HUES6 (cell line): ENCODE results near the gene TMEM178A.

Experiments
- H3K27ac ChIP-seq: 2 replicates; pipeline ENCODE4 v1.7.0; 2013; ENCODE audit warnings: low read depth, mild to moderate bottlenecking, low read length, inconsistent platforms
- H3K27me3 ChIP-seq: 2 replicates; pipeline ENCODE4 v1.6.1; 2013; ENCODE audit warnings: low read length; ENCODE audit not compliant: control insufficient read depth, insufficient read depth
- H3K36me3 ChIP-seq: 2 replicates; pipeline ENCODE4 v1.6.1; 2013; ENCODE audit warnings: low read length; ENCODE audit not compliant: control insufficient read depth, insufficient read depth
- H3K4me1 ChIP-seq: 2 replicates; pipeline ENCODE4 v1.6.1; 2013; ENCODE audit warnings: low read length; ENCODE audit not compliant: control insufficient read depth, insufficient read depth
- H3K4me3 ChIP-seq: 2 replicates; pipeline ENCODE4 v1.5.1; 2013; ENCODE audit warnings: low read depth, low read length
- H3K9ac ChIP-seq: one replicate; pipeline ENCODE4 v1.6.1; 2013; ENCODE audit warnings: mild to moderate bottlenecking, low read length
- H3K9me3 ChIP-seq: 2 replicates; pipeline ENCODE4 v1.6.1; 2013; ENCODE audit warnings: low read depth, low read length; ENCODE audit not compliant: control insufficient read depth, insufficient read depth

Gene TMEM178A

DNA sequence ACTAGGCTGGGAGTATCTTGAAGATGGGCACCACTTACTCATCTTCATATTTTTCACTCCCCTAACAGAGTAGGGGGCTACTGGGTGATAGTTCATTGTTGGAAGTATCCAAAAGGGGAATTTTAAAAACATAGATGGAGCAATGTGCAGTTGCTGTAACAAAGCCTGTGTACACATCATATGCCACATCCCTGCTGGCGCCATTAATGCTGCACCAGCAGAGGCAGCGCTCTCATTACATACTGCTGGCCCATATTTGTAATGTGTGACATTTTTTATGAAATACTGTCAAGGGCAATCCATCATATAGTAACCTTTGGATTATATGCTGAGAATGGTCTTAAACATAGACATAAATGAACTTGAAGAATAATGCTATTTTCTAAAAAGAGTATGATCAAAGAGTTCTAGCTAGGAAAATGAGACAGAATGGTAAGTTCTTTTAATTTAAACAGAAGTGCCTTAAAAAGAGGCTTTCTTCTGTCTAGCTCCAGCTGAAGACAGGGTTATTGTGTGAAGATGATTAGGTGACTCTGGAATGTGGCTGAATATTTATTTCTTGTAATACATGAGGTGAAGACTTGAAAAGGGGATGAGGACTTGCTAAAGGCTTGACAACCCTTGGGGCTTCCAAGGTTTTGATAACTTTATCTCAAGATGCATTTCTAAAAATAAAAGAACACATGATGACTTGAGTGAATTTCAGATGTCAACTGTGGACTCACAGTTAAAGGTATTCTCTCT is 2.4 kb upstream of the TMEM178A start:
- H3K9me3 ChIP-seq, result no peaks in the 10 kb centered on the region
- no peak overlapping the region for H3K4me3 ChIP-seq
- no peak overlapping the region for H3K9ac ChIP-seq
- 0 out of 2 replicates have a peak, but pooled peaks cover 3% of the 10 kb centered on the region for H3K4me1 ChIP-seq
- H3K27ac ChIP-seq, result no peak overlapping the region
- H3K27me3 ChIP-seq, result peaks cover 53% of the 10 kb centered on the region
- H3K36me3 ChIP-seq, result no peaks in the 10 kb centered on the region

DNA sequence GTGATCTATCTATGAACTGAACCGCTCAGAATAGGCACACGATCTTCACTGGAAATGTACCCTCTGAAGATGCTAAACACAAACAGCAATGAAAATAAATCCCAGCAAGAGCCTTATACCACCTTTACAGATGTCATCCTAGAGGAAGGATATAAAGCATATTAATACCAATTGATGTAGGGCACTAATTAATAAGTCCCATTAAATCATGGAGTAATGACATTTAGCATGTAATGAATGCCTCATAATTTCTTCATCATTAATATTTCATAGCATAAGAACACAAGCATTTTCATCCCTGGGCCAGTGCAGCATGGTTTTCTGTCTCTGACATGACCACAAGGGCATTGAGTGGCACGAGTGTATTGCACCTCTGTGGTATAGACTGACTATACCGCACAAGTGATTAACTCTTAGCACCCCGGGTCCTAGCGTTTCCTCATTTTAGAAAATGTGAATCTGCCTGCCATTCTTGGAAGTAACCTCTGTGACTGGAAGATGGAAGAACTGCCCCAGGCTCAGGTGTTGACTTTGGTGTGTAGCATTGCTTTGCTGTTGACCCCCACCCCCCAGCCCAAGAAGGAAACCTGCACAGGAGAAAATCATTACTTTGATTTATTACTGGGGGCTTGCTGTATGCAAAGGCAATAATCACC is 1.4 kb upstream of the TMEM178A start:
- H3K9ac ChIP-seq, result no peak overlapping the region
- no peak overlapping the region; the same call in 1 of the 2 replicates for H3K4me3 ChIP-seq
- H3K27ac ChIP-seq, result no peak overlapping the region
- peaks cover 63% of the 10 kb centered on the region for H3K27me3 ChIP-seq
- no peaks in the 10 kb centered on the region for H3K36me3 ChIP-seq
- 0 out of 2 replicates have a peak, but pooled peaks cover 3% of the 10 kb centered on the region for H3K4me1 ChIP-seq
- H3K9me3 ChIP-seq, result no peaks in the 10 kb centered on the region

GRCh38 chr2:39664888-39665591 is 677 bp upstream of the TMEM178A start:
- Histone ChIP-seq H3K9me3 (no peaks in the 10 kb centered on the region), H3K27ac (no peak overlapping the region), H3K36me3 (no peaks in the 10 kb centered on the region), H3K9ac (peak overlapping the region; percentile 13), H3K4me3 (peak overlapping the region; percentile 70), H3K4me1 (0 out of 2 replicates have a peak, but pooled peaks cover 3% of the 10 kb centered on the region), H3K27me3 (peaks cover 69% of the 10 kb centered on the region)

- Histone ChIP-seq H3K9me3 (no peaks in the 10 kb centered on the region), H3K36me3 (no peaks in the 10 kb centered on the region), H3K27me3 (peaks cover 74% of the 10 kb centered on the region), H3K4me3 (peak overlapping the region; percentile 89), H3K27ac (no peak overlapping the region), H3K9ac (no peak overlapping the region), H3K4me1 (0 out of 2 replicates have a peak, but pooled peaks cover 3% of the 10 kb centered on the region)
These were observed 879 bp downstream of the TMEM178A start for GRCh38 chr2:39666491-39667101.

- Histone ChIP-seq H3K4me1 (0 out of 2 replicates have a peak, but pooled peaks cover 3% of the 10 kb centered on the region), H3K27me3 (peaks cover 74% of the 10 kb centered on the region), H3K27ac (no peak overlapping the region), H3K9ac (no peak overlapping the region), H3K4me3 (peak overlapping the region; percentile 89), H3K36me3 (no peaks in the 10 kb centered on the region), H3K9me3 (no peaks in the 10 kb centered on the region)
These were observed 1.6 kb downstream of the TMEM178A start for GRCh38 chr2:39667104-39667885.

- Histone ChIP-seq H3K9ac (no peak overlapping the region), H3K4me3 (no peak overlapping the region), H3K4me1 (0 out of 2 replicates have a peak, but pooled peaks cover 3% of the 10 kb centered on the region), H3K27me3 (peaks cover 74% of the 10 kb centered on the region), H3K36me3 (no peaks in the 10 kb centered on the region), H3K27ac (no peak overlapping the region), H3K9me3 (no peaks in the 10 kb centered on the region)
These were observed 2.2 kb downstream of the TMEM178A start for GRCh38 chr2:39667886-39668276.

GRCh38 chr2:39668576-39669080 is 2.9 kb downstream of the TMEM178A start:
- Histone ChIP-seq H3K9ac (no peak overlapping the region), H3K36me3 (no peaks in the 10 kb centered on the region), H3K9me3 (no peaks in the 10 kb centered on the region), H3K4me1 (0 out of 2 replicates have a peak, but pooled peaks cover 3% of the 10 kb centered on the region), H3K27me3 (peaks cover 67% of the 10 kb centered on the region), H3K27ac (no peak overlapping the region), H3K4me3 (no peak overlapping the region)

GRCh38 chr2:39671604-39672003 is 5.9 kb downstream of the TMEM178A start:
- peaks cover 39% of the 10 kb centered on the region for H3K27me3 ChIP-seq
- H3K4me1 ChIP-seq, result 0 out of 2 replicates have a peak, but pooled peaks cover 3% of the 10 kb centered on the region
- no peak overlapping the region for H3K27ac ChIP-seq

DNA sequence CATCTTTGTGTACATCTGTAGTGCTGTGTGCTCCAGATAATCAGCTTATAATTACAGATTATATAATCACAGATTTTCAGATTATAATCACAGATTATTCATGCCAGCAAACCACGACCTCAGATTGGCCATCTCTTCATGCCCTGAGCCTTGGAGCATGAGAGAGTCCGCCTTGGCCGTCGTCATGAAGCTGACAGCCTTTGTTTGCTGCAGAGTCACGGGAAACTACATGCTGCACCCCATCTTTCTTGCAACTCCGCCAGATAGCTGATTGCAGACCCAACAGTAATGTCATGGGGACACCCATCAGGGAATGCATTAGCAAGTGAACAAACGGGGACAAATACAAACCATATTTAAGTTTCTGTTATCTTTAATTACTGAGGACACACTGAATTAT is 7.3 kb downstream of the TMEM178A start:
- Histone ChIP-seq H3K9ac (no peak overlapping the region), H3K4me3 (no peak overlapping the region), H3K27me3 (peaks cover 25% of the 10 kb centered on the region), H3K36me3 (no peaks in the 10 kb centered on the region), H3K4me1 (no peaks in the 10 kb centered on the region), H3K9me3 (0 out of 2 replicates have a peak, but pooled peaks cover 4% of the 10 kb centered on the region), H3K27ac (no peak overlapping the region)

More at GRCh38 chr2:39671604-39672003, 5.9 kb downstream of the TMEM178A start:
- no peak overlapping the region for H3K4me3 ChIP-seq
- H3K36me3 ChIP-seq, result no peaks in the 10 kb centered on the region
- no peak overlapping the region for H3K9ac ChIP-seq
- H3K9me3 ChIP-seq, result no peaks in the 10 kb centered on the region

- Histone ChIP-seq H3K27me3 (no peaks in the 10 kb centered on the region), H3K9me3 (peaks cover 7% of the 10 kb centered on the region), H3K36me3 (no peaks in the 10 kb centered on the region), H3K4me1 (no peaks in the 10 kb centered on the region), H3K27ac (no peak overlapping the region), H3K4me3 (no peak overlapping the region), H3K9ac (no peak overlapping the region)
These were observed 10.6 kb downstream of the TMEM178A start for GRCh38 chr2:39676342-39676741.
